Loucy (cell line): ENCODE results near the gene P2RX1.

Experiments used
- H2AFZ ChIP-seq: fragments of 200-600 bp; sonication (generic); 2 replicates; pipeline ENCODE4 v1.6.0; 2016; ENCODE audit warnings: antibody characterized with exemption, mild to moderate bottlenecking, low read length, moderate library complexity
- H3F3A ChIP-seq: fragments of 200-600 bp; 2 replicates; pipeline ENCODE4 v1.6.0; 2016; ENCODE audit warnings: antibody characterized with exemption, low read depth, mild to moderate bottlenecking
- H3K27me3 ChIP-seq: fragments of 200-600 bp; sonication (generic); 2 replicates; pipeline ENCODE4 v1.6.1; 2014; ENCODE audit warnings: low read length, mild to moderate bottlenecking; ENCODE audit not compliant: insufficient read depth, poor library complexity, severe bottlenecking
- H3K36me3 ChIP-seq: fragments of 200-600 bp; sonication (generic); 2 replicates; pipeline ENCODE4 v1.6.1; 2016; ENCODE audit warnings: low read length; ENCODE audit not compliant: insufficient read depth
- H3K4me1 ChIP-seq: fragments of 200-600 bp; sonication (generic); 2 replicates; pipeline ENCODE4 v1.5.1; 2014; ENCODE audit warnings: low read length, mild to moderate bottlenecking; ENCODE audit not compliant: insufficient read depth, poor library complexity, severe bottlenecking
- H3K4me2 ChIP-seq: fragments of 200-600 bp; sonication (generic); 2 replicates; pipeline ENCODE4 v1.6.0; 2014; ENCODE audit warnings: antibody characterized with exemption, low read length, low read depth, mild to moderate bottlenecking; ENCODE audit not compliant: poor library complexity, severe bottlenecking
- H3K4me3 ChIP-seq: fragments of 200-600 bp; sonication (generic); 2 replicates; pipeline ENCODE4 v1.5.1; 2014; ENCODE audit warnings: low read length, mild to moderate bottlenecking, mixed read lengths; ENCODE audit not compliant: poor library complexity, severe bottlenecking
- H3K79me2 ChIP-seq: fragments of 200-600 bp; sonication (generic); 2 replicates; pipeline ENCODE4 v1.6.1; 2014; ENCODE audit warnings: low read length; ENCODE audit not compliant: insufficient read depth
- H3K9ac ChIP-seq: fragments of 200-600 bp; sonication (generic); 2 replicates; pipeline ENCODE4 v1.6.0; 2014; ENCODE audit warnings: mild to moderate bottlenecking, low read depth, low read length, moderate library complexity; ENCODE audit not compliant: poor library complexity, severe bottlenecking
- H3K9me2 ChIP-seq: fragments of 200-600 bp; sonication (generic); replicated peaks from 2 replicates; pipeline ENCODE4 v1.6.1; 2016; ENCODE audit warnings: low read depth, low read length, mixed read lengths
- H3K9me3 ChIP-seq: fragments of 200-600 bp; sonication (generic); 2 replicates; pipeline ENCODE4 v1.6.1; 2014; ENCODE audit warnings: mild to moderate bottlenecking, antibody characterized with exemption, low read length, low read depth; ENCODE audit not compliant: insufficient read depth
- H4K20me1 ChIP-seq: fragments of 200-600 bp; sonication (generic); 2 replicates; pipeline ENCODE4 v1.6.0; 2014; ENCODE audit warnings: antibody characterized with exemption, low read length, mild to moderate bottlenecking; ENCODE audit not compliant: insufficient read depth, poor library complexity, severe bottlenecking
- EZH2phosphoT487 ChIP-seq: fragments of 200-600 bp; IDR thresholded peaks from 2 replicates; pipeline ENCODE4 v1.6.1; 2018; ENCODE audit warnings: antibody characterized with exemption, mild to moderate bottlenecking, moderate library complexity, borderline replicate concordance
- TF ChIP-seq, protein P1 (sequence below): fragments of 200-600 bp; sonication (generic); conservative IDR thresholded peaks from 2 replicates; pipeline ENCODE4 v1.5.1; 2014; ENCODE audit warnings: mild to moderate bottlenecking, antibody characterized with exemption, low read length

Gene P2RX1

GRCh38 chr17:3947318-3947810 lies 31.1 kb upstream of the P2RX1 start:
- peaks cover 27% of the 10 kb centered on the region for H4K20me1 ChIP-seq
- TF ChIP-seq, protein P1, sequence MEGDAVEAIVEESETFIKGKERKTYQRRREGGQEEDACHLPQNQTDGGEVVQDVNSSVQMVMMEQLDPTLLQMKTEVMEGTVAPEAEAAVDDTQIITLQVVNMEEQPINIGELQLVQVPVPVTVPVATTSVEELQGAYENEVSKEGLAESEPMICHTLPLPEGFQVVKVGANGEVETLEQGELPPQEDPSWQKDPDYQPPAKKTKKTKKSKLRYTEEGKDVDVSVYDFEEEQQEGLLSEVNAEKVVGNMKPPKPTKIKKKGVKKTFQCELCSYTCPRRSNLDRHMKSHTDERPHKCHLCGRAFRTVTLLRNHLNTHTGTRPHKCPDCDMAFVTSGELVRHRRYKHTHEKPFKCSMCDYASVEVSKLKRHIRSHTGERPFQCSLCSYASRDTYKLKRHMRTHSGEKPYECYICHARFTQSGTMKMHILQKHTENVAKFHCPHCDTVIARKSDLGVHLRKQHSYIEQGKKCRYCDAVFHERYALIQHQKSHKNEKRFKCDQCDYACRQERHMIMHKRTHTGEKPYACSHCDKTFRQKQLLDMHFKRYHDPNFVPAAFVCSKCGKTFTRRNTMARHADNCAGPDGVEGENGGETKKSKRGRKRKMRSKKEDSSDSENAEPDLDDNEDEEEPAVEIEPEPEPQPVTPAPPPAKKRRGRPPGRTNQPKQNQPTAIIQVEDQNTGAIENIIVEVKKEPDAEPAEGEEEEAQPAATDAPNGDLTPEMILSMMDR = no peak
- no peak for TF ChIP-seq EZH2phosphoT487

GRCh38 chr17:3946711-3947235 lies 30.5 kb upstream of the P2RX1 start:
- Histone ChIP-seq H4K20me1 (peaks cover 26% of the 10 kb centered on the region), H3K4me3 (no peak overlapping the region), H3K27me3 (no peaks in the 10 kb centered on the region), H3K9ac (no peak overlapping the region), H3K36me3 (peaks cover 84% of the 10 kb centered on the region; the same call in 1 of the 2 replicates), H3K4me1 (peaks cover 5% of the 10 kb centered on the region), H3K4me2 (no peak overlapping the region), H2AFZ (no peak overlapping the region), H3K79me2 (peaks cover 6% of the 10 kb centered on the region; the same call in 1 of the 2 replicates), H3F3A (peaks cover 3% of the 10 kb centered on the region; the same call in 1 of the 2 replicates), H3K9me3 (no peaks in the 10 kb centered on the region), H3K9me2 (no peaks in the 10 kb centered on the region)
- no peak for TF ChIP-seq EZH2phosphoT487

More at GRCh38 chr17:3947318-3947810, 31.1 kb upstream of the P2RX1 start:
- peaks cover 6% of the 10 kb centered on the region; the same call in 1 of the 2 replicates for H3K79me2 ChIP-seq
- peaks cover 5% of the 10 kb centered on the region for H3K4me1 ChIP-seq
- H3K36me3 ChIP-seq = peaks cover 83% of the 10 kb centered on the region; the same call in 1 of the 2 replicates
- H3K27me3 ChIP-seq = no peaks in the 10 kb centered on the region
- H3K4me2 ChIP-seq = no peak overlapping the region
- H3K9me2 ChIP-seq = no peaks in the 10 kb centered on the region
- peaks cover 3% of the 10 kb centered on the region; the same call in 1 of the 2 replicates for H3F3A ChIP-seq
- H3K9ac ChIP-seq = no peak overlapping the region
- H2AFZ ChIP-seq = no peak overlapping the region
- H3K9me3 ChIP-seq = no peaks in the 10 kb centered on the region
- no peak overlapping the region for H3K4me3 ChIP-seq

DNA sequence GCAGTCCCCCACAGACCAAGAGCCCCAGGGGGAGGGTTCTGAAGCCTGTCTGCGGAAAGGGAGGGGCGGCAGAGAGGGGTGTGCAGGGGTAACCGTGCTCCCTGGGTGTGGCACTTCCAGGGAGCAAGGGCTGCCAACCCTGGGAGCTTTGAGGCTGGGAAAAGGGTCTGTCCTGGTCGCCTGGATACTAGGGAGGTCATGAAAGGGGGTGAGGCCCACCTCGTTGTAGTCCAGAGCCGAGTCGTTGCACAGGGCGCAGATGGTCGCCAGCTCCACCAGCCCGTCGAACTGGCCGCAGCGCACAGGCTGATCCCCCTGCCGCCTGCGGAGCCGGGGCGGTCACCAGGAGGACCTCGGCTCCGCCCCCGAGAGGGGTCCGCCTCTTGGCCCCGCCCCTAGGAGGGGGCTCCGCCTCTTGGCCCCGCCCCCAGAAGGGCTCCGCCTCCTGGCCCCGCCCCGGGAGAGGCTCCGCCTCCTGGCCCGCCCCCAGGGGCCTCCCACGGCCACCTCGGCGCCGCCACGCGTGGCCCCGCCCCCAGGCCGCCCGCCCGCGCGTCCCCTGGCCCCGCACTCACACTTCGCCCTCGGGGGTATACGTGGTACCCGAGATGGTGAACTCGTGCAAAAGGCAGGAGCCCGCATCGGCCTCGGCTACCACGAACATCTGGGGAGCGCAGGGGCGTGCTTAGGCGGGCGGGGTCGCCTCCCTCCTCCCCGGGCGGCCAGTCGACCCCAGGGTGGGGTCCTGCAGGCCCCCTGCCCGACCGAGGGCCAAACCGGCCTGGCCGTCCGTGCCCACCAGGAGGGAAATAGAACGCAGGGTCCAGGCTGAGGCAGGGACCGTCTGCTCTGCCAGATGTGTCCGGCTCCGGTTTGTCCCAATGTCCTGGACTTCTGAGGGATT lies 28.5 kb upstream of the P2RX1 start:
- Histone ChIP-seq H3K9me3 (no peaks in the 10 kb centered on the region), H3K36me3 (peaks cover 89% of the 10 kb centered on the region; the same call in 1 of the 2 replicates), H3K4me2 (no peak overlapping the region), H3K9me2 (no peaks in the 10 kb centered on the region), H3K4me1 (peaks cover 5% of the 10 kb centered on the region), H2AFZ (no peak overlapping the region), H3K27me3 (no peaks in the 10 kb centered on the region), H3F3A (peaks cover 3% of the 10 kb centered on the region; the same call in 1 of the 2 replicates), H4K20me1 (peaks cover 24% of the 10 kb centered on the region), H3K9ac (no peak overlapping the region), H3K4me3 (no peak overlapping the region), H3K79me2 (peaks cover 6% of the 10 kb centered on the region; the same call in 1 of the 2 replicates)
- TF ChIP-seq, protein P1 = no peak
- TF ChIP-seq EZH2phosphoT487 = no peak
